GM19372 (cell line): ENCODE results near the gene UGT1A5.

Experiments
- ATAC-seq: cut with Tn5 transposase; IDR thresholded peaks from one replicate; pipeline ENCODE4 v1.9.1; 2021; ENCODE audit warnings: mild to moderate bottlenecking, low read depth, moderate library complexity; ENCODE audit not compliant: unreplicated experiment

UGT1A5 gene

DNA sequence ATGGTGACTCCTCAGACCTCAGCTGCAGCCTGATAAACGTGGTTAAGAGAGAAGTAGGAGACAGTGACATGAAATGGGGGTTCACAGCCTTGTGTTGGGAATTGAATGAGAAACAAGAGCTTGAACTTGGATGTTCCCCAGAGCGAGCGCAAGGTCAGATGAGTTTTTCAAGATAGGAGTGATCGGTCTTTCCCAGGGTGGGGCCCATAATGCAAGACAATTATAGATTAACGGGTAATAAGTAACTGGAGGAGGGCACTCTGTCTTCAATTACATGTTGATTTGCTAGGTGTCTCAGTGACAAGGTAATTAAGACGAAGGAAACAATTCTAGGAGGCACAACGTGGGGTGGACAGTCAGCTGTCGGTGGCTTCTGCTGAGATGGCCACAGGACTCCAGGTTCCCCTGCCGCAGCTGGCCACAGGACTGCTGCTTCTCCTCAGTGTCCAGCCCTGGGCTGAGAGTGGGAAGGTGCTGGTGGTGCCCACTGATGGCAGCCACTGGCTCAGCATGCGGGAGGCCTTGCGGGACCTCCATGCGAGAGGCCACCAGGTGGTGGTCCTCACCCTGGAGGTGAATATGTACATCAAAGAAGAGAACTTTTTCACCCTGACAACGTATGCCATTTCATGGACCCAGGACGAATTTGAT, at the start of gene UGT1A5:
Gene UGT1A5, plus strand, starts transcription at position 297 of the 651 bp plus-strand sequence. Its CDS starts 85 bp downstream, at position 382.
- no peak for ATAC-seq

DNA sequence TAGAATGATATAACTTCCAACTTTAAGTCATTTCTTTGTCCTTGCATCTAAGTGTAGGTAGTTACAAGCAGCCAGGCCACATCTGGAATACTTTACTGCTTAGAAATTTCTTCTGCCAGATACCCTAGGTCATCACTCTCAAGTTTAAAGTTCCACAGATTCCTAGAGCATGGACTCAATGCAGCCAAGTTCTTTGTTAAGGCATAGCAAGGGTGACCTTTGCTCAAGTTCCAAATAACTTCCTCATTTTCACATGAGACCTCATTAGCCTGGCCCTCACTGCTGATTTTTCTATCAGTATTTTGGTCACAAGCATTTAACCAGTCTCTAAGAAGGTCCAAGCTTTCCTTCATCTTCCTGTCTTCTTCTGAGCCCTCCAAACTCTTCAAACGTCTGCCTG, 48.8 kb upstream of the UGT1A5 start:
- ATAC-seq: no peak

- no peak for ATAC-seq
These were observed 44.0 kb upstream of the UGT1A5 start for GRCh38 chr2:233668605-233669260.

- no peak for ATAC-seq
These were observed 41.2 kb upstream of the UGT1A5 start, which contains the start of gene UGT1A9 for GRCh38 chr2:233671290-233672161. Gene UGT1A9 (plus strand): TSS chr2:233671898. CDS start chr2:233671935, 37 bp downstream.

DNA sequence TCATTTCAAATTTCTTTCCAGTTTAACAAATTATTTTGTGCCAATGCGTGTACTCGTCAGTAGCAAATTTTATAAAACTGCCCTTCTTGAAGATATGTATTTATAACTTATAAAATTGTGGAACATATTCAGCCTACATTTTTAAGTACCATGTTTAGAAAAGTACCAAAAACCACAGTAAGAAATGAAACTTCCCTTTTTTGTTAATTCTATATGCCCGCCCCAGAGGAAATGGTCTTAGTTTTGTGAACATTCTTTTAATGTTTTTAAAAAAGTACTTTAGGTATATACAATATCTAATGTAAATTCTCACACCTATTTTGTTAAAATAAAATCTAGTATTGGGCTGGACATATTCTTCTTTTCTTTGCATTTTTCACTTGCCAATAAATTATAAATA, 39.8 kb upstream of the UGT1A5 start:
- no peak for ATAC-seq

GRCh38 chr2:233673896-233674295, 38.8 kb upstream of the UGT1A5 start:
- ATAC-seq: no peak

- no peak for ATAC-seq
These were observed 38.4 kb upstream of the UGT1A5 start for GRCh38 chr2:233674314-233674713.

GRCh38 chr2:233674995-233675394, 37.7 kb upstream of the UGT1A5 start:
- no peak for ATAC-seq

DNA sequence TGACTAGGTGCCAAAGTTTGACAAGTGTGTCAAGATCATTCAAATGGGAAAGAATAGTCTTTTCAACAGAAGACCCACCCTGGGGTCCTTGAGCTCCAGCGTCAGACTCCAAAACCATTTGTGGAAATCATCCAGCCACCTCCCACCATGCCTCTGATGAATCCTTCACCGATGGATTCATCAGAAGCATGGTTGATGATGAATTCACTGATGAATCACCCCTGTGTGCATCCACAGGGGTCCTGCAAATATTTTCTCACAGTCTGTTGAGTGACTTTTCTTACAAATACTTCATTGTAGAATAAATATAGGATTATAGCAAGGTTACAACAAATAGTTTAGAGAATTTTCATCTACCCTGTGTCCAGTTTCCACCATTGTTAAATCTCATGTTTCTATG, 36.7 kb upstream of the UGT1A5 start:
- ATAC-seq: no peak

GRCh38 chr2:233679196-233679595, 33.5 kb upstream of the UGT1A5 start:
- no peak for ATAC-seq

DNA sequence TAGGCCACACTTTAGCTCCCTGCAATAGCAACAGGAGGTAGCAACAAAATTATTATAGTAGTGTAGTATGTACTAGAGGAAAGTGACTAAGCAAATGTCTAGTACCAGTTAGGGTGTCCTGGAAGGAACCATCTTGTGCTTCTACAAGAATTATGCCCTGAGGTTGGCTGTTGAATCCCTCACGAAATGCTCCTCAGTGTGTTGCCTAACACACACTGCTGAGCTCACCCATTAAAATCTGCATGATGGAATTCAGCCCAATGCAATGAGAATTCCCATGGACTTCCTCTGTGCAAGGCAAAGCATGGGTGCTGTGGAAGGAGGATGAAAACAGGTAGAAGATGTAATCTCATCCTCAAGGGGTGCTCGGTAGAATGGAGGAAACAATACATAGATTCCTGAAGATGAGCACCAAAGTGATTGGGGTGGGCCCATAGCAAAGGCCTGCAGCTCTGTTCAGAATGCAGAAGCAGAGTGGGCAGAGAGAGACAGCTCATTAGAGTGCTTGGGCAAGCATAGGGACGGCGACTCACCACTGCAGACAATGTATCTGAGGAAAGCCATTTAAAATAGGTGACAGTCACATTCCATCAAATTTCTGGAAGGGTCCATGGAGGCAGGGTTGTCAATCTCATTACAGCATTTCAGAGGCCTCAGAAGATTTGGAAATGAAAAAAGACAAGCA, 32.2 kb upstream of the UGT1A5 start:
- no peak for ATAC-seq

DNA sequence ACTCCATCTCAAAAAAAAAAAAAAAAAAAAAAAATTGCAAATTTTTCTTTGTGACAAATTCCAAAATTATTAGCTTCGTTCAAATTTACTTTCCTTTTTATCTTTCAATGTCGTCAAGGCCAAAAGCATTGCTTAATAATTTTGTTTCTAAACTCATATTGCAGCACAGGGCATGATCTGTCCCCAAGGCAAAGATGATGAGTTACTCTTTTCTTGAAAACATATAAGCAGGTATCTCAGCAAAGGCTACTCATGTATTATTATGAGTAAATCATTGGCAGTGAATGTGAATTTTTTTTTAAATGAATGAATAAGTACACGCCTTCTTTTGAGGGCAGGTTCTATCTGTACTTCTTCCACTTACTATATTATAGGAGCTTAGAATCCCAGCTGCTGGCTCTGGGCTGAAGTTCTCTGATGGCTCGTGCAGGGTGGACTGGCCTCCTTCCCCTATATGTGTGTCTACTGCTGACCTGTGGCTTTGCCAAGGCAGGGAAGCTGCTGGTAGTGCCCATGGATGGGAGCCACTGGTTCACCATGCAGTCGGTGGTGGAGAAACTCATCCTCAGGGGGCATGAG, 31.1 kb upstream of the UGT1A5 start, which contains the start of gene UGT1A7:
Gene UGT1A7, plus strand, starts transcription at position 381 of the 579 bp plus-strand sequence. Its CDS starts 37 bp downstream, at position 418.
- ATAC-seq: no peak

- ATAC-seq: no peak
These were observed 28.1 kb upstream of the UGT1A5 start for GRCh38 chr2:233684640-233685039.

GRCh38 chr2:233686928-233687327, 25.8 kb upstream of the UGT1A5 start:
- ATAC-seq: no peak

DNA sequence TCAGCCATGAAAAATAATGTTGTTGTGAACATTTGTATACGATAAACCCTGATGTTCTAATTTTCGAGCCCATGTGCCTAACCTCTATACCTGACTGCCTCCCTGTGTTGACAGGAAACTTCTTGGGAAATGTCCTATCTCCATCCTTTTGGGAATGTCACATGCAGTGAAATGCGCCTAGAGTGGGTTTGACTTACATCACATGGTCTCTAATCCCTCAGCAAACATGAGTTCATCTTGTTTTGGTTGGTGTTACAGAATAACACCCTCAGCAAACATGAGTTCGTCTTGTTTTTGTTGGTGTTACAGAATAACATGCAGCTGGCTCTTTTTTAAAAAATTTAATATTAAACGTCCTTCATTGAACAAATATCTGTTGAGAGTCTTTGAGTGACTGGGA, 24.4 kb upstream of the UGT1A5 start:
- ATAC-seq: no peak

DNA sequence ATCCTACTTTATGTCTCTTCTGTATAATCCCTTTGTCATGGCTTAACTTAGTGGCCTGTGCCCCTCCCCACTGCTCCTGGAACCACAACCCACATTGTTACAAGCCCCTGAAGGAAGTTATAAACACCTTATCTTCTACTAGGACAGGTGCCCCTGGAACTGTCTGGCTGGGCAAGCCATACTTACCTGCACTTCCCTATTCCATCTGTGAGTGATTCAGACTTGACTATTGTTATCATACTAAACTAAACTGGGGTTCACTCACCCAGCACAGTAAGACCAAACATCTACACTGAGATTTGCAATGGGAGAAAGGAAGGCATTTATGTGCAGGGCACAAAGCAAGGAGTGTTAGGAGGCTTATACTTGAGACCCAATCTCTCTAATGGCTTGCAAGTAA, 23.7 kb upstream of the UGT1A5 start:
- no peak for ATAC-seq

GRCh38 chr2:233689501-233689900, 23.2 kb upstream of the UGT1A5 start:
- no peak for ATAC-seq

DNA sequence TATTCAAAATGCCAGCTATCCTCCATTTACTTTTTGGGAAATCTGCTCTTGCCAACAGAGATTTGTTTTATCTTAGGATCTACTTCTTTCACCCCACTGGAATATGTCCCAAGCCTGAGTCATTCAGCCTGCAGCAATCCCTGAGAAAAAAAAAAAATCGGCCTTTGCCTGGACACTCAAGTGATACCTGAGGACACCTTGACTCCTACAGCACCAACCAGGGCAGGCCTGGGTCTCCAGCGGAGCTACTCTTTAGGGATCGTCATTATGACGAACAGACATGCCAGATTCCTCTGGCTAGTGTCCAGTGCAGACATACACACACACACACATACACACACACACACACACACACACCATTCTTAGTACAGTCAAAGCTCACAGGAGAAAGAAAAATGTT, 22.3 kb upstream of the UGT1A5 start:
- ATAC-seq: no peak

DNA sequence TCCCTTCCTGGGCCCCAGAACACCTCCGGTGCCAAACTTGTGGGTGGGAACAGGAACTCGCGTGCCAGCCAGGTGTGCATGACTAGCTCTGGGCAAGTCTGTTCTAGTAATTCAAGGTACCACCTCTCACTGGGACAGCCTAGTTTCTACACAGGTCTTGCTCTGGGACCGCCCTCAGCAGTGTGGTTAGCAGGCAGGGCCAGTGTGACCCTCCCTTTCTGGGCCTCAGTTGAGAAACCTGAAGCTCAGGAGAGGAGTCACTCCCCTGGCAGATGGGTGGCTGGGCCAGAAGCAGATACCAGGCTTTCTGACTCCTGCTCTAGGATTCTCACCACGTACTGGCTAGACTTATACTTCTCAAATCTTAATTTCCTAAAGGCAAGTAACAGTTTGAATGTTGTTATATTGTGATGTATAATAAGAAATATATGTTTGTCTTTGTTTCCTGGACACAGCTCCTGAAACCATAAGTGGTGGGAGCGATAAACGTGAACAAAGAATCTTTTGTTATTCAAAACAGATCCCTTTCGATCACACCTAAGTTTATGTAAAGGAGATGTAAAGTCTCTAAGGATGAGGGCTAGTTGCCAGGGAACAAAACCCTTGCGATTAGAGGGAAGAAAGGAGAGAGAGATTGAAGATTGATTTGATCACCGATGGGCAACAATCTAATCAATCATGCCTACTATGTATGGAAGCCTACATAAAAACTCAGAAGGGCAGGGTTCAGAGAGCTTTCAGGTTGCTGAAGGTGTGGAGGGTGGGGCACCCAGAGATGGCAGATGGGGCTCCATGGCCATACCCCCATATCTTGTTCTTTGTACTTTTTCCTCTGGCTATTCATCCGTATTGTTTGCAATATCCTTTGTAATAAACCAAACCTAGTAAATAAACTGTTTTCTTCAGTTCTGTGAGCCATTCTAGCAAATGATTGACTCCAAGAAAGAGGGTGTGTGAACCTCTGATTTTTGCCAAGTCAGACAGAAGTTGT, 21.0 kb upstream of the UGT1A5 start:
- no peak for ATAC-seq
